Measurements from ENCODE around the gene KCNMB4.
"Not testable (repeated sequence)": the region's sequence is repeated elsewhere in the genome, so short reads cannot be mapped to it uniquely, and the experiment has no call there.

Gene KCNMB4

DNA sequence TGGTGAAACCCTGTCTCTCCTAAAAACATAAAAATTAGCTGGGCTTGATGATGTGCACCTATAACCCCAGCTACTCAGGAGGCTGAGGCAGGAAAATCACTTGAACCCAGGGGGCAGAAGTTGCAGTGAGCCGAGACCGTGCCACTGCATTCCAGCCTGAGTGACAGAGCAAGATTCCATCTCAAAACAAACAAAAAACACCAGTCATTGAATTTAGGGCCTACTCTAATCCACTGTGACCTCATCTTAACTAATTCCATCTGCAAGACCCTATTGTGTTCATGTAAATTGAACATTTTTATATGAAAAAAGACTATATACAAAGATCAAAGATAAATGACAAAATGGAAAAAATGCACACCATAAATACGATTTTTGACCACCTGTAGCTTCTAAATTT is 17.8 kb downstream of the KCNMB4 start:
- TF ChIP-seq, protein P1, sequence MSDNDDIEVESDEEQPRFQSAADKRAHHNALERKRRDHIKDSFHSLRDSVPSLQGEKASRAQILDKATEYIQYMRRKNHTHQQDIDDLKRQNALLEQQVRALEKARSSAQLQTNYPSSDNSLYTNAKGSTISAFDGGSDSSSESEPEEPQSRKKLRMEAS (IDR thresholded peaks at IDR 0.05; ENCODE audit: low read depth, low read length), result no peak
- TF ChIP-seq CTCF (IDR thresholded peaks at IDR 0.05; ENCODE audit: low read depth, low read length) (no peak), POLR2A (IDR thresholded peaks at IDR 0.05; ENCODE audit: extremely low read depth, insufficient read length) (no peak), MYC (IDR thresholded peaks at IDR 0.05; ENCODE audit: low read depth, low read length) (no peak)
- no peak for DNase-seq (ENCODE audit: low read depth)

DNA sequence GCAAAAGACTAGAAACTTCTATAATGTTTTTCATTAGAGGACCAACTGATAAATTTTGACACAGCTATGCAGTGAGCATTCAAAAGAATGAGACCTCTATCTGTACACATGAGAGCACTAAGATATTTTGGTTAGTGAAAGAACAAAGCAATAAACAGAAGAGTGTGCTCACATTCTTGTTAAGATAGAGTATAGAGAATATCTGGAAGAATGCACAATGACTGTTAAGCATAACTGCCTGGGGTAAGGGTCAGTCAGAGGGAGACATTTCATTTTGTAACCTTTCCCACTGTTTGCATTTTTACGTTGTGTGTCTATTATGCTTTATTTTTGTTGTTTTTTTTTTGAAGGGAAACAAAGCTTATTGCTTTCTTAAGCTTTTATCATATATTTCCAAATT is 20.7 kb downstream of the KCNMB4 start:
- TF ChIP-seq MYC (IDR thresholded peaks at IDR 0.05; ENCODE audit: low read depth, low read length) (no peak), CTCF (IDR thresholded peaks at IDR 0.05; ENCODE audit: low read depth, low read length) (no peak), POLR2A (IDR thresholded peaks at IDR 0.05; ENCODE audit: extremely low read depth, insufficient read length) (no peak)
- TF ChIP-seq, protein P1 (IDR thresholded peaks at IDR 0.05; ENCODE audit: low read depth, low read length), result no peak
- no peak for DNase-seq (ENCODE audit: low read depth)

More for the DNA sequence above, 17.8 kb downstream of the KCNMB4 start:
- H3K4me3 ChIP-seq (ENCODE audit: low read depth, low read length), result no peak overlapping the region

DNA sequence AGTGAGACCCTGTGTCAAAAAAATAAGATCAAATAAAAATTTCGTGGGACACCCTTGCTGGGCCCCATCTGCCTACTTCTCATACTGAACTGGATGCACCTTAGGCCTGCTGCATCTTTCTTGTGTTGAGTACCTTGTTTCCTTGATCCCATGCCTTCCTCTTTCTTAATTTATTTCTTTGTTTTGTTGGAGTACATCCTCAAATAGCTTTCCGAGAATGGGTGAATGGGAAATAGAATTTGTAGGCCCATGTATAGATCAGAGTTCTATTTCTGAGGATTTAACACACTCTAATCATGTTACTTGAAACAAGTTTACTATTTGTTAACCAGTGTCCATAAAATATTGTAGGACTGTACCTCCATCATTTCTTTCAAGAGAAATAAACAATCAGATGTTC is 23.6 kb downstream of the KCNMB4 start:
- H3K4me3 ChIP-seq (ENCODE audit: low read depth, low read length), result no peak overlapping the region
- DNase-seq (ENCODE audit: low read depth), result no peak
- TF ChIP-seq MYC (IDR thresholded peaks at IDR 0.05; ENCODE audit: low read depth, low read length), result no peak
- TF ChIP-seq POLR2A (IDR thresholded peaks at IDR 0.05; ENCODE audit: extremely low read depth, insufficient read length), result no peak
- TF ChIP-seq, protein P1 (IDR thresholded peaks at IDR 0.05; ENCODE audit: low read depth, low read length), result no peak
- TF ChIP-seq CTCF (IDR thresholded peaks at IDR 0.05; ENCODE audit: low read depth, low read length), result no peak

More for the DNA sequence above, 20.7 kb downstream of the KCNMB4 start:
- no peak overlapping the region for H3K4me3 ChIP-seq (ENCODE audit: low read depth, low read length)

DNA sequence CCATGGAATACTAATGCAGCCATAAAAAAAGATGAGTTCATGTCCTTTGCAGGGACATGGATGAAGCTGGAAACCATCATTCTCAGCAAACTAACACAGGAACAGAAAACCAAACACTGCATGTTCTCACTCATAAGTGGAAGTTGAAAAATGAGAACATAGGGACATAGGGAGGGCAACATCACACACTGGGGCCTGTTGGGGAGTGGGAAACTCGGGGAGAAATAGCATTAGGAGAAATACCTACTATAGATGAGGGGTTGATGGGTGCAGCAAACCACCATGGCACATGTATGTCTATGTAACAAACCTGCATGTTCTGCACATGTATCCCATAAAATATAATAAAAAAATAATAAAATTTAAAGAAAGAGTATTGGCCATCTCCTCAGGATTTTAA is 26.5 kb downstream of the KCNMB4 start:
- not testable (repeated sequence) for DNase-seq (ENCODE audit: low read depth)

GRCh38 chr12:70393787-70394499 is 27.9 kb downstream of the KCNMB4 start:
- H3K4me3 ChIP-seq (ENCODE audit: low read depth, low read length), result no peak overlapping the region
- TF ChIP-seq CTCF (IDR thresholded peaks at IDR 0.05; ENCODE audit: low read depth, low read length) (no peak), MYC (IDR thresholded peaks at IDR 0.05; ENCODE audit: low read depth, low read length) (no peak), POLR2A (IDR thresholded peaks at IDR 0.05; ENCODE audit: extremely low read depth, insufficient read length) (no peak)
- TF ChIP-seq, protein P1 (IDR thresholded peaks at IDR 0.05; ENCODE audit: low read depth, low read length), result no peak
- DNase-seq (ENCODE audit: low read depth), result no peak

More for the DNA sequence above, 26.5 kb downstream of the KCNMB4 start:
- not testable (repeated sequence) for H3K4me3 ChIP-seq (ENCODE audit: low read depth, low read length)

DNA sequence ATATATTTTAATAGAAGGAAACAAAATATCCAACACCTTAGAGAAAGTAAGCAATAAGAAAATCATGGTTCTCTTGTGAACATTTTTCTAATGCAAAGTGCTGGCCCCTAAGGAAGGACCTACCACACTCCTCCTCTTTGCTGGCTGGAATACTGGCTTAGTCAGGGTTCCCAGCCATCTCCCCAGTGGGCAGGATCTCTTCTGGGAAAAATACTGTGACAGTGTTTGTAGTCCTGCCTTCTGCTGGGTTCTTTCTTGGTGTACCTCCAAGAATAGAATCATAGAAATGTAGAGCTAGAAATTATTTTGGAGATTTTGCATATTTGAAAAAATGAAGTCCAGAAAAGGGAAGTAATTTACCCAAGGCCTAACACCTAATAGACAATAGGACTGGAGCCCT is 31.9 kb downstream of the KCNMB4 start:
- TF ChIP-seq, protein P1 (IDR thresholded peaks at IDR 0.05; ENCODE audit: low read depth, low read length), result no peak
- TF ChIP-seq MYC (IDR thresholded peaks at IDR 0.05; ENCODE audit: low read depth, low read length), result no peak
- TF ChIP-seq POLR2A (IDR thresholded peaks at IDR 0.05; ENCODE audit: extremely low read depth, insufficient read length), result no peak
- no peak for TF ChIP-seq CTCF (IDR thresholded peaks at IDR 0.05; ENCODE audit: low read depth, low read length)
- no peak for DNase-seq (ENCODE audit: low read depth)
- no peak overlapping the region for H3K4me3 ChIP-seq (ENCODE audit: low read depth, low read length)
